Hematopoietic multipotent progenitor cell treated with erythropoietin and hydrocortisone succinate and interleukin-3 and kit ligand, for 4 days (in vitro differentiated cells): ENCODE results near the gene RPUSD4.

Experiments
- DNase-seq: peaks from one replicate; pipeline ENCODE4 v3.0.0-alpha.2; 2015

The RPUSD4 gene

DNA sequence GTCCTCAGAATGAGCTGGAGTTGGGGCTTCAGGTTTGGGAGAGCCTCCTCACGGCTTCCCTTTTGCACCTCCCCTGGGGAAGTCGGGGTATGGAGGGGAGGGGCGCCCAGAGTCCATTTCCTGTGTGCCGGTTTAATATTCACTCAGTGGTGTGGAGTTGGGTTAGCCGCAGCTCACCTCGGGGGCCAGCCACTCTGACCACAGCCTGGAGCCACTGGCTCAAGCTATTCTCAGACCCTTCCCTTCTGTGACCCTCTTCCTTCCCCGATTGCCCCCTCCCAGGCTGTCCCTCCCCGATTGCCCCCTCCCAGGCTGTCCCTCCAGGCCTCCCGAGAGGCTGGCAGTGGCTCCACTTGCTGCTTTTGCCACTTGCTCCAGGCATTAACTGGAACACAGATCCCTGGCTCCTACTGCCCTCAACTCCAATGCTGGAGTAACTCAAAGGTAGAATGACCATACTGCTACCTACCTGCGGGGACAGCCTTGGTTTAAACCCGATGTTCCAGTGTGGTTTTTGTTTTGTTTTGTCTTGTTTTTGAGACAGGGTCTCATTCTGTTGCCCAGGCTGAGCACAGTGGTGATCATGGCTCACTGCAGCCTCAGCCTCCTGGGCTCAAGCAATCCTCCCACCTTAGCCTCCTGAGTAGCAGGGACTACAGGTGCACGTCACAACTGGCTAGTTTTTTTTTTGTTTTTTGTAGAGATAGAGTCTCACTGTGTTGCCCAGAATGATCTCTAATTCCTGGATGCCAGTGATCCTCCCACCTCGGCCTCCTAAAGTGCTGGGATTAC, 29.3 kb downstream of the RPUSD4 start:
- DNase-seq, result no peak

DNA sequence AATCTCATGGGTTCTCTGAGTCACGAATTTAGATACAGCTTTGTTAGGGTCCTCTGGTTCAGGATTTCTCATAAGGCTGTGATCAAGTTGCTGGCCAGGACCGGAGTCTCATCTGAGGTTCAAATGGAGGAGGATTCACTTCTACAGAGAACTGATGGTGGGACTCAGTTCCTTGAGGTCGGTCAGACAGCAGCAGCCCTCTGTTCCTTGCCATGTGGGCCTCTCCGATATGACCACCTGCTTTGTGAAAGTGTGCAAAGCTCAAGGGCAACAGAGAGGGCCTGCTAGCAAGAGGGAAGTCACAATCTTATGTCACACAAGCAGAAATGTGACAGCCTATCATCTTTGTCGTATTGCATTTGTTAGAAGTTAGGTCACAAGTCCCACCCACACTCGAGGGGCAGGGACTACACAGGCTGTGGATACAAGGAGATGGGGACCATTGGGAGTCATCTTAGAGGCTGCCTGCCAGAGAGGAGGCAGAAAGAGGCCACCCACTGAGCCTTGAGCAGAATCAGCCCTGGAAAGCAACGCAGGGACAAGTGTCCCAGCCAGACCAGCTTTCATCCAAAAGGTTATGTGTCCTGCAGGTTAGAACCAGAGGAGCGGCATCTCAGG, 34.5 kb downstream of the RPUSD4 start:
- no peak for DNase-seq

DNA sequence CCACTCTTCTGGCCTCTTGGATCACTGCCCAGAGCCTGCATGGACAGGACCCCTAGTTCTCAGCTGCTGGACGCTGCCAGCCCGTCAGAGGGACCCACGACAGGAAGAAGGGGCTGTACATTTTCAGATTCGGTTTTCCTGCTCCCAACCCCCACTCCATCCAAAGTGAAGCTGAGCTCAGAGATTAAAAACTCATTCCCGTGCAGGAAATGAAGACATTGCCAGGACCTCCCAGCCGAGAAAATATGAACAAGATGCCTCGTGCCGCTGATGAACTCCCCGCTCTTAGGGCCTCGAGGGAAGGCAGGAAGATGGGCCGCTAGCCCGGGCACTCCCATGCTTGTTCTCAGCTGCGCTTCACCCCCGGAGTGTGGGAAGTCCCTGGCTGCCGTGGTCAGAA, 36.1 kb downstream of the RPUSD4 start:
- no peak for DNase-seq

DNA sequence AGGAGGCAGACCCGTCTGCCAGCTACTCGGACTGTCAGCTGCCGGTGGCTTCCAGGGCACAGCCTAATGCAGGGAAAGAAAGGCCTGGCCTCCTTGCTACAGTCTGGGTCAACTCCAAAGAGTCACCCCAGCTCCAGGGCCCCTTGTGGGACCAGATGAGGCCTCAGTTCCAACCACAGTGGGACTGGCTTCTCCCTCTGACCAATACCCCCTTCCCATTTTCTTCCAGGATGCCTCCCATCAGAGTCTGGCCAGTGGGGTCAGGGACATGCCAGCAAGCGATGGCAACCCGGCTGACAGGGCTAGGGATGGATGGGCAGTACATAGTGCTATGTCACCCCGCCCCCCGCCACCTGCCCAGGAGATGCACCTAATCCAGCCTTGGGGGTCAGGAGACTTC, 36.6 kb downstream of the RPUSD4 start:
- no peak for DNase-seq

DNA sequence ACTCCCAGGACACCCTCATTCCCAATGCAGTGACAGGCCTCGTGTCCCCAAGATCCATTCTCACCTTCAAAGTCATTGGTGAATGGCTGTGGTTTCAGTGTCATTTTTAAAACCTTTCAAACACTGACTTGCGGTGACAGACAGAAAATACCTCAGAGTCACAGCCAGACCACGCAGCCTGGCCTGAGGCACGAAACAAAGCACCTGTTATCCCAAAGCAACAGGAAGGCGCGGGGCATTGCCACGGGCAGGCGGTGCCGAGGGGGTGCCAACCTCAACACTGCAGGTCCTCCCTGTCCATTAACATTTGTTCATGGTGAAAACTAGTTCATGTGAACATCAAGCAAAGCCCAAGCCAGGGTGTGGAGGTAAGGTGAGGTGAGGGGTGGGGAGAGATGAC, 38.2 kb downstream of the RPUSD4 start:
- no peak for DNase-seq

DNA sequence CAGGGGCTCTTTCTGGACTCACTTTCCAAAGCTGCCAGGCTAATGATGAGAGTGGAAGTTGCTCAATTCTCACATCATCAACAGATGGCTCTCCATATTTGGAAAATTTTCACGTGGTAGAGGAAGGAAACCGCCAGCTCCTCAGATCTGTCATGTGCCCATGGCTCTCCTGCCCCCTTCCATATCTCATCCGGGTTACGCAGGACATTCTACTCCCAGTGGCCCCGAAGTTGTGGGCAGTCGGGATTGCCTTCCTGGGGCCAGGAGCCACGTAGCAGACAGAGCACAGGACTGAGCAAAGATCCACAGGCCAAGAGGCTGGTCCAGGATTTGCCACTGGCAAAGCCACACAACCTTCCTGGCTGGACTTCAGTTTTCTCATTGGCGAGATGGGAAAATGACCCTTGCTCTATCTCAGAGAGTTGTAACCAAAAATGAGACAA, 38.8 kb downstream of the RPUSD4 start:
- DNase-seq, result peak; percentile 34

DNA sequence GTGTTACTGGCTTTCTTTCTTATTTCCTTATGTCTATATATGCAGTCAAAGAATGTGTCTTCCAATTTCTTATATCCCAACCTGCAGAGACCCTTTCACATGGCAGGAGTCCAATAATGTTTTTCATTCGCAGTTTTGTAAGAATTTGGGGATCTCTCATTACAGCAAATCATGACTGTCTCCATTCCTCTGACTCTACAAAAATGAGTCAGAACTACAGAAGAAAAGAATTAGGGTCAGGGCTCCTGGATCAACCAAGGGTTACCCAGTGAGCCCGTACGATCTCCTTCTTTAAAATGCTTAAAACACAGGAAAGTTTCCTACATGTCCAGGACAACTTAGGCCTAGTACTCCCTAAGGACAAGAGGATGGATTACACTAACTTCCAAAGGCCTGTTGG, 42.2 kb downstream of the RPUSD4 start:
- no peak for DNase-seq

DNA sequence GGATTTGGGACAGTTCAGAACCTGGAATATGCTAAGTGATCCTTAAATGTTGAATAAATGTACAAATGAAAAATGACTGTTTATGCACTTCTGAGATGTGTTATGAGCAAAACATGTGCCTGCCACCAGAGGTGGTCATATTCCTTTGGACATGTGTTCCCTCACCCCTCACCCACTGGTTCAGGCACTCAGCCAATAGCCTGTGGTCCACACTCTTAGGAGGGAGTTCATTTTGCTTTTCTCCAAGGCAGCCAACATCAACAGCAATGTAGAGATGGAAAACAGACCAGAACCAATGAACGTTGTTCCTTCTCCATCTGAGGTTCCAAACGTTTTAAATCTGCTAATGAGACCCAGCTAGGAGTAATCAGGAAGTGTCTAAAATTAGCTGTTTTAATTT, 44.0 kb downstream of the RPUSD4 start:
- no peak for DNase-seq

DNA sequence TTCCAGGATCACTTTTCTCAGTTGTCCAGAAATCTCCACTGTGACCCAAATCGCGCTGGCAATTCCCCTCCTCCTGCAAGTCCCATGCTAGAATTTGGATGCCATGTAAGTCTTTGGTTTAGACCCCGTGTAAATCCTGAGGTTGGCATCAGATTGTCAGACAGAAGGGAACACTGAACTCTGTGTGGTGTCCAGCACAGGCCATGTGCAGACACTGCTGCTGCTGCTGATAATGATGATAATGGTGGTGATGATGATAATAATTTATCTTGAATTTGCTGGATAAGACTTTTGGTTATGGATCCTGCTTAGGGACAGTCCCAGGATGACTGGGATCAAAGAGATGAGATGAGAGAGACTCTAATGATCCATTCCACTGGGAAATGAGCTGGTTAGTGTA, 45.0 kb downstream of the RPUSD4 start:
- DNase-seq, result no peak

DNA sequence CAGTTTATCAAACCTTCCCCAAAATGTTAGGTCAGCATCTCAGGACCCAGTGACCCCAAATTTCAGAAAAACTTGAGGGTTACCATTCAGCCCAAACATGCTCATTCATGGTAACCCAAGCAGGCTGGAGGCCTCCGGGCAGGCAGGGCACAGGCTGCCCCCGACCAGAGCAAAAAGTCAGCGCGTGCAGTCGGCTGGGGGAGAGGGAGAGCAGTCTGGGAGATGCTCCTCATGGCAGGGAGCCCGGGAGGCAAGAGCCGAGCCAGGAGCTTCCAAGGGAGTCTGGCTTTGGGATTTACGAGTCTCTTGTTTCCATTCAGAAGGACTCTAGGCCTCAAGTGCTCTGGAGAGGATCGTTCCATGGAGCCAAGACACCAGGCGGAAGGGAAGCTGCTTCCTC, 45.7 kb downstream of the RPUSD4 start:
- DNase-seq, result no peak

DNA sequence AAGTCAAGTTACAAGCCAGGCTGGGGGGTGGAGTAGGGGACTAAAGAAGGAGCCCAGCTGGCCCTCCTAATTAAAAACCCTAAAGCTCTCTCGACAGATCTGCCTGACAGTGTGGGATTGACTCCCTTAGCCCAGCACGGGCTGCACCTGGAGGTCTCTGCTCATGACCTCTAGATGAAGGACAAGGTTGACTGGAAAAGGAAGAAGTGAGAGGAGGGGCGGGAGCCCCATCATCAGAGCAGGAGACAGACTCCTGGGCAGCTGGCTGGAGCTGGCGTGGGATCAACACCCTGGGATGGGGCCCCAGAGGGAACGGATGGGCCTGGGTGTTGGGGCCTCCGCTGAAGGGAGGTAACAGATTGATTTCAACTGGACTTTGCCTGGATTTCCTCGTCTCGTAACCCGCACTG, 46.1 kb downstream of the RPUSD4 start:
- no peak for DNase-seq

DNA sequence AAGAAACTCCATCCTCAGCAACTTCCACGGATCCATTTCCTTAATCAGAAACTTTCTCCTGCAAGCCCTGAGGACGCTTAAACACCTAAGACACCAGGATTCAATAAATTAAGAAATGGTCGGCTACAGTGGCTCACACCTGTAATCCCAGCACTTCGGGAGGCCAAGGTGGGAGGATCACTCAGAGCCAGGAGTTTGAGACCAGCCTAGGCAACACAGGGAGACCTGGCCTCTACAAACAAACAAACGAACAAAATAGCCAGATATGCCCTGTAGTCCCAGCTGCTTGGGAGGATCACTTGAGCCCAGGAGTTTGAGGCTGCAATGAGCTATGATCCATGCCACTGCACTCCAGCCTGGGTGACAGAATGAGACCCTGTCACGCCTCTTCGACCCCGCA, 46.7 kb downstream of the RPUSD4 start:
- no peak for DNase-seq

DNA sequence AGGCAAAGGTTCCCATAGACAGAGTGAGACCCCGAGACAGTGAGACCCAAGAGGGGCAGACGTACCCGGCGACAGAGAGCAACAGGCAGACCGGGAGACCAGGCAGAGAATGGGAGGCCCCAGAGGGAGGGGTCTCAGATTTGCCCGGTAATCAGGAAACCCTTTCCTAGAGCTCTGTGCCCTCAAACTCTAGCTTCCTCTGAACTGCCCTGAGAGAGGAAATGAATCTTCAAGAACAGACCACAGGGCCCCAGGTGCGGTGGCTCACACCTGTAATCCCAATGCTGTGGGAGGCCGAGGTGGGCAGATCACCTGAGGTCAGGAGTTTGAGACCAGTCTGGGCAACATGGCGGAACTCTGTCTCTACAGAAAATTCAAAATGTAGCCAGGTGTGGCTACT, 47.7 kb downstream of the RPUSD4 start:
- no peak for DNase-seq

DNA sequence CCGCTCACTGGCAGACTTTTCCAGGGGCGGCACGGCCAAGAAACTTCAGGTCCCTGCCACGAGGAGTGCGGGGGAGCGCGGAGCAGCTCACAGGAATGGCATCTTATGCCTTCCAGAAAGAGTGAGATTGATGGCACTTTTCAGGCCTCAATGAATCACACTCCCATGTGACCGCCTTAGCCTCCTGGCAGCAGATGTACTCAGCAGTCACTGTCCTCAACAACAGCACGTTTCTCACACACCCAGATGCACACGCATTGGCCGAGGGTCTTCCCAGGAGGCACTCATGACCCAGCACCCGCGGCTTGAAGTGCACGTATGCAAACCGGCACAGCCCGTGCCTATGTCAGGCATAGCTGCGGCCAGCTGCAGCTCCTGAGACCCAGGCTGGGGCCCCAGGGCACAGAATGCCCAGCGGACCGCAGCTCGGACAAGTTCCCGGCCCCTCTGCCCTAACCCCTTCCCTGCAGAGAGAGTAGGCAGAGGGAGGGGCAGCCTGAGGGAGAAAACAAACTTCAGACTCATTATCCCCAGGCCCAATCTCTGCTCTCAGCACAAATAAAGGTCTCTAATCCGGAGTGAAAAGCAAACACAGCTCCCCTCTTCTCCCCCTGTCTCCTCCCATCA, 48.3 kb downstream of the RPUSD4 start:
- no peak for DNase-seq

DNA sequence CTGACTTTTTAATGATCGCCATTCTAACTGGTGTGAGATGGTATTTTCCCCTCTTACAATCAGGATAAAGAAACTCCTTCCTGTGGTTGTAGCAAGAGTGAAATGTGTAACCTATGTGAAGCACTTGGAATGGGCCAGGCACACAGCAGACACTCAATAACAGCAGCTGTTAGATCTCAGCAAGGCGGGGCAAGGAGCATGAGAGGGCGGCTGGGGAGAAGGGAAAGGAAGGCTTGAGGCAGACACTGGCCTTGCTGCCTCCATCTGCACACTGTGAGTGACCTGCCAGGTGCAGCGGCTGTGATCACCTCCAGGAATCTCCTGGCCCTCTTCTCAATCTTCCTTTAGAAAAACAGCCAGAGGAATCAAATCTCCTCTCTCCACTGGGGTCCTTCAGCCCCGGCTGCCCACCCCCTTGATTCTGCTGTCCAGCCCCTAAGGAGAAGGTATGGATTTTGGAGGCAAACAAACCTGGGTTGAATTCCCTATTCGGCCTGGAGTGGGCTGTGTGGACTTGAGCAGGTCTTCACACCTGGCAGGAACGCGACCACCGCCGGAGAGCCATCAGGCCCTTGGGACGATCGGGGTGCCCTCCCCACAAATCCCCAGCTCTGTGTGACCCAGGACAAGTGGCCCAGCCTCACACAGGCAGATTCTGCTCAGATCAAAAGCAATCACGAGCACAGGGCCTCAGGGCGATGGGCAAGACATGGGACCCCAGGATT, 49.0 kb downstream of the RPUSD4 start:
- DNase-seq, result no peak

DNA sequence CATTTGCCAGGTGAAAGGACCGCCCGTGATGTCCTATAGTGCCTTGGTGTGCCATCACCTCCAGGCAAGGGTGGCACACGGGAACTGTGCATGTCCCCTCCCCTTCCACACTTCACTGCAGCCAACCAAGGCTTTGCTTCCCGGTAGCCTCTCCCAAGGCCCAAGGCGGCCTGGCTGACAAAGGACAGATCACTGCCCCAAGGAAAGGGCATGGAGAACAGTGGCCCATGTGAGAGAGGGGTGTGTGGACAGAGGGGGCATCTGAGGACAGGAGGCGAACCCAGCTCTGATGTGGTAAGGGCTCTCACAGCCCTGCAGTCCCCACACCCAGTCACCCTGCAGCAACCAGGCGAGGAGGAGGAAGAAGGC, 50.4 kb downstream of the RPUSD4 start:
- DNase-seq, result no peak

DNA sequence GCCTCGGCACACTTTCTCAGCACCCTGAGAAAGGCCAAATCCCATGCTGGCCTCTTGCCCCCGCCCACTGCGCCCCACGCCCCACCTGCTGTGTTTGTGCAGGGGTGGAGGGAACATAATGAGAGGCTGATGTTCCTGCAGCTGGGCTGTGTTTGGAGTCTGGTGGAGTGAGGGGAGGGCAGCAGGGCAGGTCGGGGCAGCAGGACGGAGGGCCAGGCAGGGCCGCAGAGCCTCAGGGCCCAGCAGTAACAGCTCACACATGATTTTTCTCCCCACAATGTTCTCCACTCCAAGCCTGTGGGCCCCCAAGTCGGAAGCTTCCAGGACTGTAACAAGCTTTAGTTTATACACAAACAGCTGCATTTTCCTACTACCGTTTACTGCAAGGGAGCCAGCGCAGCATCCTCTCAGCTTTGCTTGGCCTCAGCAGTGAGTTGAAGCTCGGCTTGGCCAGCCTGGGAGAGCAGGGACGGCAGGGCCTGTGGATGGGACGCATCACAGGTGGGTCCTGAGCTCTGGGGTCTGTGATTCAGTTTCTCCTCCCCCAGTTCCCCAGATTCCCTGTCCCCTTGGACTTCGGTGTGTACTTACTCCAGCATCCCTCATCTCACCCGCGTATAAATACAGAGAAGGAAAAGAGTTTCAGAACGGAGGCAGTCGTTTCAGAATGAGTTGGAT, 51.0 kb downstream of the RPUSD4 start:
- DNase-seq, result no peak

DNA sequence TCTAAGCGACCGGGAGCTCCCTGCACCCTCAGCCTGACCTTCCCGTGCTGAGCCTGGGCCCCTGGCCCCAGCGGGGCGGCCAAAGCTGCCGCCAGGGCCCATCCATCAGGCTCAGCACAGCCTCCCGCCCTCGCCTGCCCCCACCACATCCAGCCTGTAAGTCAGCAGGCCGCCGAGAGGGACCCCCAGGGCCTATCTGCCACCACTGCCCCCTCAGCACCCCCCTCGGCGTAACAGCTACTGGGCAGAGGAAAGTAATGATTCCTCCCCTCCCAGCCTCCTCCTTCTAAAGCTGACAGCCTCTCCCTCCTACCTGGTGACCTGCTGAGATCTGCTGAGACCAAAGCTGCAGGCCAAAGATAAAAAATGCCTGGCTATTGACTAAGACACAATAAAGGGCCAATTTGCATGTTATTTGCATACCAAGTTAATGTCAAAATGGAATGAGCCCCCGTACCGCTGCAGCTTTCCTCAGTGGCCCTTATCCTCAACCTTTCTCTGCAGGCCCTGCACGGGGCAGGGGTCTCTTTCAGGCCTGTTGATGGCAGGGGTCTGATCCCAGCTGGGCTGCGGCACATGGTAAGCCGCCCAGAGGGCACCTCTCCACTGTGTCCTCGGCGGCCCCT, 51.6 kb downstream of the RPUSD4 start:
- DNase-seq, result peak; percentile 10

DNA sequence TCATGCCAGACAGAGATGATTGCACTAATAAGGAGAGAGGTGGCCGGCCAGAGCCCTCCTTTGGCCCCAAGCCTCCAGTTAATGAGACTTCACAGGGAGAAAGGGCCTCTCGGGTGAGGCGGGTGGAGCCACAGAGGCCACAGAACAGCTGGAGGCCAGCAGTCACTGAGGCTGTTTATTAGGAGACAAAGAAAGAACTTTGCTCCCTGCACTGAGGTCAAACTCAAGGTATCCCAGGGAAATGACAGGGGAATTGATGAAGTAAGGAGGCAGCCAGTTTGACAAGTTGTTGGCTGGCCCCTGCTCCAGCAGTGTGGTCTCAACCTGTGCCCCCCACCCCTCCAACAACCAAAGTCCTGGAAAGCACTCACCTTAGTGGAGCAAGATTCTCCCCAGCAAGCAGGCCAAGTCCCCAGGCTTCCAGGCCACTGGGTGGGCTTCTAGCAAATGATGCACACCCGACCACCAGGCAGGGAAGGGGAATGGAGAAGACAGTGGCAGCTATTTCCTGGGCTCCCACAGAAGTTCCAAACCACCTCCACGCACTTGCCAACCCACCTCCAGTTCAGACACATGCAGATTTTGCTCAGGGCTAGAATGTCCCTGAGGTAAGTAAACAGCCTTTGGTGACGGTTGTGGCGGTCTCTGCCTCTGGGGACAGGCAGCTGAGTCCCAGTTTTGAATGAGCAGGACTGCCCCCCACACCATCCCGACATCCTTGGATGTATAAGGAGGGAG, 53.2 kb downstream of the RPUSD4 start:
- no peak for DNase-seq

DNA sequence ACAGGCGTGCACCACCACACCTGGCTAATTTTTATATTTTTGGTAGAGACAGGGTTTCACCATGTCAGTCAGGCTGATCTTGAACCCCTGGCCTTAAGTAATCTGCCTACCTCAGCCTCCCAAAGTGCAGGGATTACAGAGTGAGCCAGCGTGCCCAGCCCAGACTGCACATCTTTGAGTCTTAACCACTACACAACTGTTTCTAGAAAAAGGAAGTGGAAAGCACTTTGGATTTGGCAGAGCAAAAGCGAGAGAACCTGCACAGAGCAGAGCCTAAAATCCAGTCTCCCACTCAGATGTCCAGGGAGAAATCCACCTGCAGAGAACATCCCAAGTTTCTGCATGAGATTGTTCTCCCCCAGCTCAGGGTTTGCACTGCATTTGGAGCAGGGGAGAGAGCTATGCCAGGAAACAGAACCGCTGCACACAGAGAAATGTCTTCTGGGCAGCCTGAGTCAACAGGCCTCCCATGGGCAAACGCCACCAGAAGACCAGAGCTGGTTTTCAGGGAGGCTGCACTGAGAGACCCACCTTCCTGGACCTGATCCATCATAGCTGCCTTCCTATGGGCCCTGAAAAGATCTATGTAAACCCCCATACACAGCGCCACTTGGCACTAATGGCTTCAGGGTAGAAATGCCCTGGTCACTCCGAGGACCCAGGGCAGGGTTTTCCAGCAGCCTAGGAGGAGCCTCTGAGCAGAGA, 54.0 kb downstream of the RPUSD4 start:
- peak; percentile 11 for DNase-seq

DNA sequence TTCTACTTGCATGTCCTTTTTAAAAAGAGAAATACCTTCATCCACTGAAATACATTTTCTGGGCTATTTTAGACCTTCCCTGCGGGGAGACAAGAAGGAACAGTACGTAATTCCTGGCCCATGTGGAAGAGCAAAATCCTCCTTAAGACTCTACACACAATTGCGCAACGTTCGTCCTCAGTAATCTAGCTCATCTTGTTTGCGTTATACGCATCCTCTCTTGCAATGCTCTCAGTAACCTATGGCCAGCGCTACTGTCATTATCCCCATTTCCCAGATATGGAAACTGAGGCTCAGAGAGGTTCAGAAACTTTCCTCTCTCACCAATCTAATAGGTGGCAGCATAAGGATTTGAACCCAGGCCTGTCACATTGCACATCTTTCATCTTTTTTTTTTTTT, 54.6 kb downstream of the RPUSD4 start:
- no peak for DNase-seq
